Measurements from ENCODE around the gene SPNS3. TPM values are rescaled to one million over a fixed set of nuclear protein-coding genes. Genes with fewer than 3 reads are reported as not detected.

Gene SPNS3
- total and polyA plus RNA-seq, 2 of the 8 experiments (the other 6 are each of a cell fraction or from before 2014, with no cell fraction given), result not detected

GRCh38 chr17:4497101-4497824 lies 63.5 kb downstream of the SPNS3 start (continued):
- TF ChIP-seq CHD7 (IDR thresholded peaks at IDR 0.05; ENCODE audit: insufficient replicate concordance, low read length) (no peak), JUN (IDR thresholded peaks at IDR 0.05; ENCODE audit: low read depth, low read length) (no peak), BCL11A (IDR thresholded peaks at IDR 0.05; ENCODE audit: low read depth in 2 of 2, low read length in 2 of 2) (no peak)
